ENCODE results near the gene FGF1.

The FGF1 gene

DNA sequence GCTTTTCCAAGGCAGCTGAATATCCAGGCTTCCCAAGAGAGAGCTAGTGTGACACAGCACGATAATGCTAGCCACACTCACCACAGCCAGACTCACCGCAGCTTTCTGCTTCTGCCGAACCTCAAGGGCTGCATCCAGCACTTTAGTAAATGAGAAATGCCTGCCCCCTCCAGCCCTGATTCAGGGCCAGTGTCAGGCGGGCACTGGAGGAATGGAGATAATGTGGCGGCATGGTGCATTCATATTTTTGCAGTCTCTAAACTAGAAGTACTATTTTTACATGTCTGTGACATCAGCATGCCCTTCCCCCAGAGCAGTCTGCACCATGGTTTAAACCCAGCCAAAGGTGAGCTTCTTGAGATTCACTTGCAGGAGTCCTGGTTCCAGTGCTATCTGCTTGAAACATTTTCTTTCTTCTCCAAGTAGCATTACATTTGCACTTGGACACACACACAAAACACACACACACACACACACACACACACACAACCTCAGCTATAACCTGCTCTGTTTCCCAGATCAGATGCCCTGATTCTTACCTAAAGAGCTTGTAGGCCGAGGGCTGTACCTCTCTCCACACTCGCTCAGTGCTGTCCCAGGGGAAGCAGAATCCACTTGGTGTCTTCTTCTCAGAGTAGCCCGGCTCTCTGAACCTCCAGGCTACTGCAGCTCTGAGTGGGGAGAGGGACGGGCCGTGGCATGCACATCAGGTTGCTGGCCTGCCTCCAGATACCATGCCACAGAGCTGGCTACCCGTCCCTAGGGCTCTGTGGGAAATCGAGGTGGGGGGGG, at the start of gene FGF1:
Gene FGF1 (minus strand): TSS at position 673 of the 792 bp plus-strand sequence. CDS start 71,963 bp downstream, outside the sequence.
- DNase-seq, result peak in 1 of 2 experiments; percentile 16

DNA sequence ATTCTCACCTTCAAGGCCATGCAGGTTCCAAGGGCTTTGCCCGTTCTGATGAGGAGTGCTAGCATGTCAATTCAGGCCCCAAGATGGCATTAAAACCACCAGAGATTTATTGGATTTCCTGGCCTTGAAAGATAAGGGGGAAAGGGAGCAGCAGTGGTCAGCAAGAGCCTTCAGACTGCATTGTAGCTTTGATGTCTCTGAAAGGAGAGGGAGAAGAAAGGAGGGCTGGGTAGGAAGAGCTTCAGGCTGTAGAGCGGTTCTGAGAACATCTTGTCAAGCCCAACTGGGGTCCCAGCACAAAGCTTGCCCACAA, 41.8 kb upstream of the FGF1 start:
- DNase-seq, result no peak

DNA sequence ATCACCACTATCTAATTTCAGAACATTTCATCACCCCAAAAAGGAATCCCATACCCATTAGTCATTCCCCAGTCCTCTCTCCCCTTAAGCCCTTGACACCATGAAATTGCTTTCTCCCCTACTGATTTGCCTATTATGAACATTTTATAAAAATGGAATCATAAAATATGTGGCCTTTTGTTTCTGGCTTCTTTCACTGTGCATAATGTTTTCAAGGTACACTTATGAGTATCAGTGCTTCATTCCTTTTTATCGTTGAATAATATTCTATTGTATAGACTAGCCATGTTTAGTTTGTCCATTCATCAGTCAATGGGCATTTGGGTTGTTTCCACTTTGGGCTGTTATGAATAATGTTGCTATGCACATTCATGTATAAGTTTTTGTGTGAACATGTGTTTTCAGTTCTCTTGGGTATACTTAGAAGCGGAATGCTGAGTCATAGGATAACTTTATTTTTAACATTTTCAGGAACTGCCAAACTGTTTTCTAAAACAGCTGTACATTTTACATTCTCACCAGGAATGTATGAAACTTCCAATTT, 40.4 kb upstream of the FGF1 start:
- no peak for DNase-seq

DNA sequence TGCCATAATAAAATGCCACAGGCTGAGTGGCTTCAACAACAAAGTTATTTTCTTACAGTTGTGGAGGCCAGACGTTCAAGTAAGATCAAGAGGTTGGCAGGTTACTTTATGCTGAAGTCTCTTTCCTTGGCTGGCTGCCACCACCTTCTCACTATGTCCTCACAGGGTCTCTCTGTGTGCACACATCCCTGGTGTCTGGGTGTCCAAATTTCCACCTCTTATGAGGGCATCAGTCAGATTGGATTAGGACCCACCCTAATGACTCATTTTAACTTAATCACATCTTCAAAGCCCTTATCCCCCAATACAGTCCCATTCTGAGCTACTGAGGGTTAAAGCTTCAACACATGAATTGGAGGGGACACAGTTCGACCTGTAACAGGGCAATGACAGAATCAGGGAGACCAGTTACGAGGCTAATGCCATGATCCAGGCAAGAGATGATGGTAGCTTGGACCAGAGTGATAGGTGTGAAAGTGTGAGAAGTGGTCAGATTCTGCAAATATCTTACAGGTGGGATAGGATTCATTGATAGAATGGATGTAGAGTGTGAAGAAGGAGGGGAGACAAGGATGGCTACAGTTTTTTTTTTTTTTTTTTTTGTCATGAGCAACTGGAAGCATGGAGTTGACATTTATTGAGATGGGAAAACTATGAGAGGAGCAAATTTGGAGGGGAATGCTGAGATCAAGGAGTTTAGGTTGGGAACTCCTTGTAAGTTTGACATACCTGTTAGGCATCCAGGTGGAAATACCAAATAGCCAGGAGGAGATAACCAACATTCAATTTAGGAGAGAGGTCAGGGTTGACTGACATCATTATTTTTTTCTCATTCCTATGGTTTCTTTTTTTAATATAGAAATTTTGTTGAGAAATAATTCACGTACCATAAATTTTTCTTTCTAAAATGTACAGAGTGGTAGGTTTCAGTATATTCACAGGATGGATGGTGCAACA, 39.6 kb upstream of the FGF1 start:
- DNase-seq, result no peak

DNA sequence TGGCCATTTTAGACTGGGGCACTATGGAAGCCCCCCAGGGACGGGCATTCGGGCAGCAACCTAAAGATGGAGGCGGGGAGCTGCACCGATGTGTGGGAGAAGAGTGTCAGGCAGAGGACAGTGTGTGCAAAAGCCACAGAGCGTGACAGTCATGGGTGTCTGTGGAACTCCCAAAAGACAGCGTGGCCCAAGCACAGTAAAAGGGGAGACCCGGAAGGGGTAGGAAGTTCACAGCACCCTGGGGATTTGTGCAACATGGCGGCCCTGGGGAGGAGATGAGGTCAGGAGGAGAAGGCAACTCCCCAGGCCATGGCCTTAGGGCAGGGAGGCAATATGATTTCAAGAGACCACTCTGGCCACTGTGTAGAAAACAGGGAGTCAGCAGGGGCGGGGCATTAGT, 38.9 kb upstream of the FGF1 start:
- no peak for DNase-seq

DNA sequence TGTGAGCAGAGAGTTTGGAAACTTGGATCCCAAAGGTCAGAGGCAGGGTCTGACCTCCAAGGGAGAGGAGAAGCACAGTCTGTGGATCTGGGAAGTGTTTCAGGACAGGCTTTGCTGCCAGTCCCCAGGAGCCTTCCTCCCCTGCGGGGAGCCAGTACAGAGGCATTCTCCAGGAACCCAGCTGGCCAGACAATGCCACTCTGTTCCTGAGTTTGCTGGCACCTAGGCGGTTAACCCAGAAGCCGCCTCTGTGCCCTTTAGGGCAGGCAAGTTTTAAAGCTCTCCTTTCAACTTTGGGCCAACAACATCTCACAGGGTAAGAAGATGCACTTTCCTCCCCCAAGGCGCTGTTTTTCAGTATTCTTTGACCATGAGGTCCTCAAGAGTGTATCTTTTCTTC, 37.0 kb upstream of the FGF1 start:
- no peak for DNase-seq

DNA sequence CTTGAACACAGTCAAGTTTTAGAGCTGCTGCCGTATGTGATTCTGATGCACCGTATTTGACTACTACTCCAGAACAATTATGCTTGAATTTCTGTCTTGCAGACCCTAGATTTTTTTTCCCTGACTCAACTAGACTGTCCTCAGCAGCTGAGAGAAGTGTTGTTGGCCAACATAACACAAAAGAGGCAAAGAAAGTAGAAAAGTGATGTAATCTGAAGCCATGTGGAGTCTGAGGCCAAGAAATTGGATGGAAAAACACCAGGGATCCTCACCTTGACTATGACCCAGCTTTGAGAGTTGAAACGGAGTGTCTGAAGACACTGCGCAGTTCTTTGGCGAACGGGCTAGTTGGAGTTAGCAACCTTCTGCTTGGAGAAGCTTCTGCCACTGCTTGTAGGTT, 36.3 kb upstream of the FGF1 start:
- DNase-seq, result no peak

DNA sequence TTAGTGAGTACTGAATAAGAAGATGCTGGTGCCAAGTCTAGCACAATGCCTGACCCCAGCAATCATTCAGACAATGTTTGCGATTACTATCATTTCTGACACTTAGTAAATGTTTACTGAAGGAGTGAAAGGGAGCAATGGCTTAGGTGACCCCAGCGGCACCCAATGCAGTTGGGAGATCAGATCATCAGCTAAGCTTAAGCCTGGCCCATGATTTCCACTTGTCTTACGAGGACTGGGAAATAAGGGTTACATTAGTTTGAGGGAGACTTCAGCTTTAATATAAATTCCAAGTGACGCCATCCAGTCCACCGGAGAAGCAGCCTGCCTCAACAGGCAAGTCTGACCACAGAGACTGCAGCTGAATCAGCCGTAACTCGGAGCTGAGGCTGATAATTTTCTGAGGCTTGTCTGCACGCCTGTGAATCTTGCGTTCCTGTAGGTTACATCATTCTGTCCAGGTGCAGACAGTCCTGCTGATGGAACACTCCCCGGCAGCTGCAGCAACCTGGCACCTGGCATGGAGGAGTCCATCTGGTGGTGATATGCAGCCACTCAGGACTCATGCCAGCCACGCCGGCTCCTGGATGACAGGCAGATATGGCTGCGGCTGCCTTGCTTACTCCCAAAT, 34.9 kb upstream of the FGF1 start:
- DNase-seq, result peak; percentile 92 to 96

DNA sequence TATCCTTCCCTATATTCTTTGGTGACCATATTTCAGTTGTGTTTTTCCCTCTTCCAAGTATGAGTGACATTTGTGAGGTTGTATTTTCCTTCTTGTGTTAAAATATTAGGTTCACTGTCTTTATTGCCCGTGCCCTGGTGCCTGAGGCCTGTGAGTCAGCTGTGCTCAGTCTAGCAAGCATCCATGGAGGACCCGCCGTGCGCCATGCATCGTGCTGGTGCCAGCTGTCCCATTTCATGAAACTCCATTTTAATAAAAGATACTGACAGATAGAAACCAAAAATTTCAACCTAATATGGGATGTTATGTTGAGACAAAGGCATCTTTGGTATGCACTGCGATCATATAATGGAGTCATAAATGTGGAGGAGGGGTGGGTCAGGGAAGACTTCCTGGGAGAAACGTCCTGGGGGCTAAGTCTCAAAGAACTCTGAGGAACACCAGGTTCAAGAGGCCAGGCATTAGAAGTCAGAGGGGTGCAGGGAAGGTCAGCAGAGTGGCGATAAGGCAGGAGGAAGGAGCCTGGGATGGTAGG, 34.0 kb upstream of the FGF1 start:
- DNase-seq, result no peak

DNA sequence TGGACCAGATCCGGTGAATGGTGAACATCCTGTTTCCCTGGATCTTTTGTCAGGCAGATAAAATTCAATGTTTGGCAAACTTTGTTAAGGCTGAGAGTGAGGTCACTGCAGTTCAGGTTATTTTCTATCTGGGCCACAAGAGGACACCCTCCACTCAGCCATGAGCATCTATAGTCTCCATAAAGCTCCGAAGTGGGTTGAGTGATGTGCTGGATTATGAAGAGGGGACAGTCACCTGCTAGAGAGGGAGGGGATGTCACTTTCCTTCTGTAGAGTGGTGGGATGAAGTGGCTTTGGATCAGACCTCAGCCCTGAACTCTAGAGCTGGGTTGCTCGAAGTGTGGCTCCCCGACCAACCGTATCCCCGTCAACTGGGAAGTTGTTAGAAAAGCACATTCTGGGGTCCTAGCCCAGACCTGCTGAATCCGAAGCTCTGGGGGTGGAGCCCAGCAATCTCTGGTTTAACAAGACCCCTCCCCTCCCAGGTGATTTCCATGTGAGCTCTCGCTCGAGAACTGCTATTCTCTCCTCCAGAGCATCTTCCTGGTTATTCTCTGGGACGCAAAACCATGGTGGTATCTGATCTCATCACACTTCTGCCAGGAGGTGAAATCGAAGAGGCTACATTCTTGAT, 31.8 kb upstream of the FGF1 start:
- peak; percentile 64 to 75 for DNase-seq

DNA sequence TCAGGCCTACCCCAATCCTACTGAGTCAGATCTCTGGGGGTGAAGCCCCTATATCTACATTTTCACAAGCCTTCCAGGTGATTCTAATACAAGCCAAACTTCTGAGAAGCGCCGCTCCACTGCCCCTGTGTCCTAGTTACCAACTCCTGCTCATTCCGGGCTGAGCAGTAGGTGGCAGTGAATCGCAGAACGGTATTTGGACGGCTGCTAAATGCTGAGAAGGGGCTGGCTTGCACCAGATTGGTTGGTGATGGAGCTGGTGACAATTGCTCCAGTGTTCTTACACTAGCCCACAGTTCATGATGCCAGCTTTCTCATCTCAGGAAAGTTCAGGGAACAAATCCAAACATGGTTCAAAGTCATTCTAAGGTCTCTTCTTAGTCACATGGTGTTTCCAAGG, 31.1 kb upstream of the FGF1 start:
- peak; percentile 55 to 79 for DNase-seq

DNA sequence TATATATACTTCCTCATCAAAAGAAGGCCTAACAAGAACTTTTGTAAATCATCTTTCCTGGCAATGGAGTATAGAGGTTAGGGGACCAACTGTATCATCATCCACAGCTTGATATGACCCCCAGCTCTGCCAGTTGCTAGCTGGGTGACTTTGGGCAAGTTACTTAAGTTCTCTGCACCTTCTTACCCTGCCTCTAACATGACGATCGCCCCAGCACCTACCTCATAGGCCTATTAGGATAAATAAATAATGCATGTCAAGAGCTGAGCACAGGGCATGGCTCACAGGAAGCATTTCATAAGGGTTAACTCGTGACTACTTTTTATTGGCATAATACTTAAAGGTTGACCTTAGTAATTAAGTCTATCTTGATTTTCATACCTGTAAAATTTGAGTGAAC, 29.4 kb upstream of the FGF1 start:
- DNase-seq, result no peak

DNA sequence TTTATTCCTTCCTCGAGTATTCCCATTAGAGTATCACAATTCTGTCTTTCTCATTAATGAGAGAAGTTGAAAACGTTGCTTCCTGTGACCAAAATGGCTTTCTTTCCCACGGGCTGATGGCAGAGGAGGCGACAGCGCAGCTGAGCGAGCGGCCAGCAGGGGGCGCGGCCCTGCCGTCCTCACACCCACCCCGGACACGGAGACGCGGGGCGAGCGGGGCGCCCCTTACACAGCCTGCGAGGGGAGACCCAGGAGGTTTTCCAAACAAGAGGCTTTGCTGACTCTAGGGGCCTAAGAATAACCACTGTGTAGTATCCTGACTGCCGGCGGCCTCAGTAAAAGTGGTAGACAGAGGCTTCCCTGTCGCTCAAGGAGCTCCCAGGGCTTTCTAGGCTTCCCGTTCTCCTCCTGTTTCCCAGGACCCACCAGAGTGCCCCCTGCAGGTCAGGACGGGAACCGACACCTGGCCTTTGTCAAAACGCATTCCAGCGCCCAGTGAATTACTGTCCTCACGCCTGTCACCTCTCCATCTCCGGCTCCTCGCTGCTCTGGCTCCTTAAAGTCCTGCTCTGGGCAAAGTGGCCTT, 27.3 kb upstream of the FGF1 start:
- DNase-seq, result peak; percentile 79 to 82

DNA sequence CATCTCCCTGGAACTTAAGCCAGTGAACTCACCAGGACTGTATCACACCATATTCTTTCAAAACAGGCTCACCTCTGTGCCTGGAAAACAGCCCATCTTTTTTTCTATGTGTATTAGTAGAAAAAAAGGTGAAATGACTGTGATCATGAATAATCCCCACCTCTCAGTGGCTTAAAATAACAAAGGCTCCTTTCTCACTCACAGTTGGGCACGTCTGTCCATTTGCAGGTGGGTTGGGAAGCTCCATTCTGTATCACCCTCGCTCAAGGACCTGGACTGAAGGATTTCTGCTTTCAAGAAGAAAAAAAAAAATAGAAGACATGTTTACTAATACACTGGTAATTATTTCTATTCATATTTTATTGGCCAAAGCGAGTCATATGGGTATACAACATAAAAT, 17.3 kb upstream of the FGF1 start:
- no peak for DNase-seq

DNA sequence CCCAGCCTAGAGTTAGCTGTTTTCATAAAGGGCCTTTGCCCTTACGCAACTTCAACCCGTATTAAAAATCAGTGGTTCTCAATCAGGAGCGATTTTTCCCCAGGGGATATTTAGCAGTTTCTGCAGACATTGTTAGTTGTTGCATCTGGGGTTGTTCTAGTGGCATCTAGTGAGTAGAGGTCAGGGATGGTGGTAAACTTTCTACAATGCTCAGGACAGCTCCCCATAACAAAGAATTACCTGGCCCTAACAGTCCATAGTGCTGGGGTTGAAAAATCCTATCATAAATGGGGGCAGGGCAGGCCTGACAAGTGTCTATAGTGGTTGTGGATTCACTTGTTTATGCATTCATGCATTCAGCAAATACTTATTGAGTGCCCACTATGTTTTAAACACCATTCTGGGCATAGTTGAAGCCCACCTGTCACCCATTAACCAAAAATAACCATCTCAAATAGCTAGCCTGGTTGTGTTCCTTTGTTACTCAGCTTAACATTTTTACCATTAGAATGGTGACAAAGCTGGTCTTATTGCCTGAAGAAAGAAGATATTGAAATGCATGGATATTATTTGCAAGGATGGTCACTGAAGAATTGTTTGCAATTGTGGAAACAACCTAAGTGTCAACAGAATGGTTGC, 15.9 kb upstream of the FGF1 start:
- DNase-seq, result no peak

DNA sequence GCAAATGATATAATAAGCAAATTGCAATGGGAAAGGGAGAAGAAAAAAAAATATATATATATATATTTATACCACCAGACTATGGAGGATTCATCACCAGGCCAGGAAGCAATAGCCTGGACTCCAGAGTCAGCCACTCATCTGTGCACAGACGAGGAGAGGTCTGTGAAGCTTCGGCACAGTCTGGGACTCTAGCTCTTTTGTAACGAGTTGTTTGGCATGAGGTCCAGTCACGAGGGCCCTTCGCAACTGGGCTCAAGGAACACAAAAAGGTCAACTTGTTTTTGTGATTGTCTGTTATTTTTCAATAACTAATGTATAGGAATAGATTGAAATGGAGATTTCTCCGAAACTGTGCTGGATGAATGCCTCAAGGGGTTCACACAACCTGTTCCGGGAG, 14.7 kb upstream of the FGF1 start:
- no peak for DNase-seq

DNA sequence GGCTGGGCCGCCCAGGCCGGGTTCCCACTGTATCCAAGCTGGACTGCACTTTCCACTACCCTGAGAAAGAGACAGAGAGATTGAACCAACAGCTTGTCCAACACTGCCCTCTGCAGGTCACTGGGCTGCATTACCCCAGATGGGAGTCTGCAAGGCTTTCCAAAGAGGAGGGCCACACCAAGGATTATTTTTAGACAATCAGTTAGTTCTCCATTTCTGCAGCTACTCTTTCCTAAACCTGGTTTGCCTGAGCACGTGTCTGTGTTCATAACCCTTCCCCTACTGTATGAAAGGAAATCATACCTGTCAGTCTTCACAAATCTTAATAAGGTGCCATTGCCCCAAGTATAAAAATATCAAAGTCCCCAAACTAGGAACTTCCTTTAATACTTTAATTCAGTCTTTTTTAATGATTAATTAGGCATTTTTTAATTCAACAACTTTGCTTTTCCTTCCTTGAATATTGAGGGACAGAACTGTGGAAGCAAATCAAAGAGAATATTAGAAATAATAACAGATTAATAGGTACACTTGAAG, 13.4 kb upstream of the FGF1 start:
- DNase-seq, result peak; percentile 79

DNA sequence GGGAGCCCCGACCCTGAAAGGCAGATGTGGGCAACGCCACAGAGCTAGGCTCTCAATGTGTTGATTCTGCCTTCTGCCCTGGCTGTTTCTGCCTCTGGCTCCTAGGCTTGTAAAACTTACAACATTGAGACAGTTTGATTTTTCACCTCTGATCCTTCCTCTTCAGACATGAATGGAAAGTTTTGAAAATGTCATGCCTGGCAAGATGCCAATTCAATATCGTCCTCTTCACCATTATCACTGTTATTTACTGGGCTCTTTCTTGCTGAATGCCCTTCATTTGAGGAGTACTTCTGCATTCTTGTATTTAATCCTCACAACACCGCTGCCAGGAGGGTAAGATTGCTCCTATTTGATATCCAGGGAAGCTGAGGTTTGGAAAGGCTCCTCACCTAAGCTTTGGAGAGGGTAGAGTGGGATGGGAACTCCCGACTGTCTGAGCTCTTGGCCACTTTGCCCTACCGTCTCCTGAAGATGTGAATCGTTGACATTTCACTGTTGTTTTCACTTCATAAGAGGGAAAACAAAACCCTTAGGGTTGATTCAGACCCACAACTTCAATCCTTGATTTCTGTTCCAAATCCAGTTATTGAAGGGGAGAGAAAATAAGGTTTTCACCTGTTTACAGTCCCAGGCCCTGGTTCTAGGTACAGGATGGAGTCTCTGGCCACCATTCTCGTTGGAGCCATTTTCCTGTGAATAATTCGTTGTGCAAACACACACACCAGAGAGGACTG, 12.7 kb upstream of the FGF1 start:
- no peak for DNase-seq

DNA sequence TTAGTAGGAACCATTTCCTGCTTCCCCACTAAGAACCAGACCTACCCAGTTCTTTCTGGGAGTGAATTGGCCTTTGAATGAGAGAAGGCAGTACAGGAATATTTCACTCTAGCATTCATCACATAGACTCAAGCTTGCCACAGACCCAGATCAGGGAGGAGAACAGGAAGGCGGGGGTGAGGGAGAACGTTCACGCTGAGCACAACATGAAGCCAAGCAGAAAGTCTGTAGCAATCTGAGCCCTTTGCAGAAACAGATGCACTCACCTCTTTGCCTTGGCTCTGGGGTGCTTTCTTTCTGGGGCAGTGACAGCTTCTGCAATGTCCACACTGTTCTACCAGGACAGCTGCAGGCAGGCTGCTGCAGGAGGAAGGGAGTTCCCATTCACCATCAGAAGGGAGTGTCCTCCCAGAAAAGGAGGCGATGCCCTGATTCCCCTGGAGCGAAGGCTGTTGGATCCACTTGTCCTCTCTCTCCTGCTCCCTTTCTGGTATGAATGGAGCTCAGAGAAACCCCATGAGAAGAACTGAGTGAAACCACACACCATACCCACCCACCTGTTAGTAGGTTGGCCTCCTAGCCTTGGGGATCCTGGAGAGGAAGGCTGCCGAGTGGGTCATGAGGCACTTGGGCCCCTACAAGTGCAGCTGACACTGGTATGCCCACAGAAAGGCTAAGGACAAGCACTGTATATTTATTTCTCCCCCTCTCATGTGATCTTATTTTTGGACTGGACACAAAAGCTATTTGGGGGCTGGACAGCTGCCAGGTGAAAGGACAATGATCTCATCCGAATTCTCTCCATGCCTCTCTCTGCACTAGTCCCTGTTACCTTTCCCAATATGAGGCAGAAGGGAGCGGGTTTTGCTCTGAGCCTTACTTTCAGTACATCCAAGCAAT, 11.7 kb upstream of the FGF1 start:
- DNase-seq, result peak; percentile 43 to 45

DNA sequence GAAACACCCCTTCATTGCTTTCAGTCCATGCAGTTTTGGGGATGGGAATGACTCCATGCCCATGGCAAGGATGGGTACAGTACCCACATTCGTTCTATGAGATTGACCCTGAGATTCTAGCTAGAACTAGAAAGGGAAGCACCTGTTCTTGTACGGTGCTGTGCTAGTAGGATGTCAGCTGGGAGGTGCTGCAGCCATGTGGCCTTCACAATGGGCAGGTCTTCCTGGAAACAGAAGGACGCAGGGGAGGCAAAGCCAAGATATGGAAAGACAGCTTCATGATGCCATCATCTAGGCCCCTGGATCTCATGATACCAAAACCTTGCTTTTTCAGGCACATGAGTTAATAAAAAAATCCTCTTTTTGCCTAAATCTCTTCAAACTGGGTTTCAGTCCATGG, 10.5 kb upstream of the FGF1 start:
- DNase-seq, result no peak

All from SHP77 (cell line).